GM12878 (cell line): ENCODE measurements around the gene ITGA1. TPM values are rescaled to one million over a fixed set of nuclear protein-coding genes. Genes with fewer than 3 reads are reported as not detected.
"Not testable (repeated sequence)": the region's sequence is repeated elsewhere in the genome, so short reads cannot be mapped to it uniquely, and the experiment has no call there.

Source experiments
- ATAC-seq: fragments of 200-7000 bp; cut with Tn5 transposase; 3 replicates; pipeline ENCODE4 v1.9.1; 2020; ENCODE audit warnings: mild to moderate bottlenecking, moderate library complexity
- BruUV-seq: library from RNA; stranded (reverse); fragments of 400-500 nt; replicated peaks from 2 replicates; lab custom pipeline; 2021; lab: Mats Ljungman, UMichigan
- CTCF ChIA-PET: fragments of 300-600 bp; sonication (Branson Sonifier 250); formaldehyde crosslinking; extraction: SDS; loops from one replicate; lab custom pipeline; 2021; ENCODE audit warnings: inconsistent platforms; lab: Yijun Ruan, JAX
- POLR2A ChIA-PET: fragments of 350-600 bp; formaldehyde crosslinking; extraction: SDS; loops from one replicate; lab custom pipeline; 2021; ENCODE audit warnings: inconsistent platforms; lab: Charles Lee
- RAD21 ChIA-PET: fragments of 300-600 bp; sonication (Branson Sonifier 250); formaldehyde crosslinking; loops from one replicate; lab custom pipeline; 2023; ENCODE audit warnings: antibody characterized with exemption; ENCODE audit not compliant: unreplicated experiment; lab: Charles Lee
- SMC1A ChIA-PET: fragments of 300-600 bp; sonication (Branson Sonifier 250); formaldehyde crosslinking; loops from one replicate; lab custom pipeline; 2023; ENCODE audit not compliant: unreplicated experiment, uncharacterized antibody; lab: Charles Lee
- DNase-seq: peaks from one replicate; pipeline ENCODE4 v3.0.0-alpha.2; 2011; ENCODE audit warnings: low read depth, low spot score
- FAIRE-seq: peaks from 3 replicates; lab custom pipeline; 2011; peaks lifted over from hg19 to GRCh38; lab: Jason Lieb, UNC
- H2AFZ ChIP-seq: 2 replicates; pipeline ENCODE4 v1.6.0; 2011; ENCODE audit warnings: low read depth, low read length, control low read depth; ENCODE audit not compliant: control insufficient read depth
- H3K27ac ChIP-seq: 2 replicates; pipeline ENCODE4 v1.5.1; 2011; ENCODE audit warnings: control low read depth; ENCODE audit not compliant: control insufficient read depth, insufficient read depth
- H3K27me3 ChIP-seq, 2 experiments: replicated peaks in 1 of 2; 2 replicates each; pipeline versions ENCODE4 v1.6.0 to v1.6.1; 2011; ENCODE audit warnings: low read length in 1 of 2; ENCODE audit not compliant: control insufficient read depth in 2 of 2, insufficient read depth in 2 of 2
- H3K36me3 ChIP-seq, 2 experiments: 2 replicates each; pipeline ENCODE4 v1.5.1; 2011; ENCODE audit warnings: low read length in 1 of 2; ENCODE audit not compliant: control insufficient read depth in 2 of 2, insufficient read depth in 2 of 2
- H3K4me1 ChIP-seq: 2 replicates; pipeline ENCODE4 v1.6.1; 2011; ENCODE audit warnings: mild to moderate bottlenecking, low read length, moderate library complexity, mixed read lengths; ENCODE audit not compliant: control insufficient read depth, insufficient read depth
- H3K4me2 ChIP-seq: 2 replicates; pipeline ENCODE4 v1.6.0; 2011; ENCODE audit warnings: control low read depth; ENCODE audit not compliant: control insufficient read depth, insufficient read depth
- H3K4me3 ChIP-seq: fragments of 200-600 bp; sonication (generic); 2 replicates; pipeline ENCODE4 v1.5.1; 2016
- H3K79me2 ChIP-seq: 2 replicates; pipeline ENCODE4 v1.6.0; 2011; ENCODE audit warnings: low read length; ENCODE audit not compliant: control insufficient read depth, insufficient read depth
- H3K9ac ChIP-seq: 2 replicates; pipeline ENCODE4 v1.8.0; 2011; ENCODE audit warnings: low read length, control low read depth, mixed read lengths; ENCODE audit not compliant: control insufficient read depth, insufficient read depth
- H3K9me3 ChIP-seq: replicated peaks from 3 replicates; pipeline ENCODE4 v1.5.1; 2011; ENCODE audit warnings: mild to moderate bottlenecking, low read length; ENCODE audit not compliant: control insufficient read depth, insufficient read depth
- H4K20me1 ChIP-seq: 2 replicates; pipeline ENCODE4 v1.6.0; 2011; ENCODE audit not compliant: control insufficient read depth, insufficient read depth
- IRF4 ChIP-seq: IDR thresholded peaks from 2 replicates; pipeline ENCODE4 v1.6.1; 2011; ENCODE audit warnings: low read depth, low read length
- POLR2AphosphoS2 ChIP-seq: IDR thresholded peaks from 2 replicates; pipeline ENCODE4 v1.6.1; 2011; ENCODE audit warnings: low read depth, mild to moderate bottlenecking, low read length, improper control_type of control experiment, moderate library complexity
- RBBP5 ChIP-seq: fragments of 200-600 bp; sonication (generic); conservative IDR thresholded peaks from 2 replicates; pipeline ENCODE4 v1.6.1; 2016
- SMC3 ChIP-seq: IDR thresholded peaks from 2 replicates; pipeline ENCODE4 v1.6.1; 2011; ENCODE audit warnings: low read length, improper control_type of control experiment, borderline replicate concordance
- SUZ12 ChIP-seq: fragments of 200-600 bp; sonication (generic); IDR thresholded peaks from one replicate; pipeline ENCODE4 v1.6.1; 2018; ENCODE audit warnings: antibody characterized with exemption, mild to moderate bottlenecking; ENCODE audit not compliant: unreplicated experiment
- TBL1XR1 ChIP-seq: IDR thresholded peaks from 2 replicates; pipeline ENCODE4 v1.6.1; 2012; ENCODE audit warnings: low read depth, low read length, improper control_type of control experiment
- TCF12 ChIP-seq: IDR thresholded peaks from 2 replicates; pipeline ENCODE4 v1.6.1; 2011; ENCODE audit warnings: low read depth, mild to moderate bottlenecking, low read length
- WGBS: methylation state at CpG from one replicate; pipeline ENCODE4 v1.1.6; 2016; ENCODE audit warnings: low lambda C conversion rate; ENCODE audit not compliant: insufficient replicate concordance, insufficient coverage; ENCODE audit errors: missing lambda C conversion rate; 5-methylcytosine and 5-hydroxymethylcytosine counted together
- in situ Hi-C: fragments of 300-500 bp; cut with MboI; formaldehyde crosslinking; loops from 9 replicates; pipeline ENCODE4 v1.14.3; 2018; ENCODE audit warnings: mixed read lengths
- intact Hi-C: fragments of 100-400 bp; cut with micrococcal nuclease; formaldehyde crosslinking; loops from one replicate; pipeline ENCODE4 v1.14.2; 2022; ENCODE audit not compliant: unreplicated experiment
- polyA plus RNA-seq, 11 experiments: library from polyadenylated mRNA; depleted of rRNA in 4 of 11; unstranded in 6 of 11; stranded (reverse) in 5 of 11; fragments of >200 nt; fragmentation: Nextera tagmentation in 4 of 11; fragmentation: Illumina TruSeq in 1 of 11; extraction: Ambion mirVana in 4 of 11; extraction: Trizol in 1 of 11; gene quantifications; 1 replicate in 1 of 11; 2 replicates in 10 of 11; pipeline versions ENCODE4 v1.2.1 to v1.2.3, GENCODE V29; 2011 to 2016; ENCODE audit warnings: inconsistent platforms in 2 of 11, missing spikeins in 2 of 11, low read depth in 1 of 11
- total RNA-seq, 4 experiments: library from RNA; depleted of rRNA in 3 of 4; stranded (reverse); fragments of >200 nt in 3 of 4; fragmentation: Illumina TruSeq in 1 of 4; extraction: Trizol in 1 of 4; gene quantifications; 2 replicates each; pipeline versions ENCODE4 v1.2.1 to v1.2.3, GENCODE V29; 2013 to 2021
- TF ChIP-seq, protein P1 (sequence below): fragments of 450-650 bp; formaldehyde crosslinking; IDR thresholded peaks from 2 replicates; pipeline ENCODE4 v1.4.0; 2020; ENCODE audit warnings: mild to moderate bottlenecking, moderate library complexity
- TF ChIP-seq, protein P2 (sequence below): fragments of 450-650 bp; IDR thresholded peaks from 2 replicates; pipeline ENCODE4 v1.6.1; 2017; ENCODE audit warnings: mild to moderate bottlenecking, low read depth, inconsistent platforms; ENCODE audit not compliant: poor library complexity, severe bottlenecking
- TF ChIP-seq, protein P3 (sequence below): fragments of 450-650 bp; IDR thresholded peaks from 2 replicates; pipeline ENCODE4 v1.6.1; 2017; ENCODE audit warnings: borderline replicate concordance

Gene ITGA1
- total and polyA plus RNA-seq, 10 of the 15 experiments (the other 5 are each of a cell fraction or from before 2014, with no cell fraction given): 0.02 to 0.56 (median 0.19) TPM

DNA sequence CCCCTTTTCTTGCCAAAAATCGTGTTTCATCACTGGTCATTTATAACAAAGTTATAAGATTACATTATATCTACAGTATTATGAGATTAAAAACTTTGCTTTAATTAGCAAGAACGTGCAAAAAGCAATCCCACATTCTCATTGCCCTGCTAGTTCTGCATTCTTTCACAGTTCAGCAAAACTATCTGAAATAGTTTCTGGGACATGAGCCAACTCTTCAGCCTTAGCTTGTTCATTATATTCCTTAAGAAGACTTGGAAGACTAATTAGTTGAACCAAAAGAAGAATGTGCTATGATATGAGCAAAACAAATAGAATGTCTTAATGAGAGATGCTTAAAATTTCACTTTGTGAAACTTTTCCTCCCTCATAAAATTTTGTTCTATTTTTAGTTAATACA is 76.7 kb downstream of the ITGA1 start (continued):
- TF ChIP-seq, protein P1, sequence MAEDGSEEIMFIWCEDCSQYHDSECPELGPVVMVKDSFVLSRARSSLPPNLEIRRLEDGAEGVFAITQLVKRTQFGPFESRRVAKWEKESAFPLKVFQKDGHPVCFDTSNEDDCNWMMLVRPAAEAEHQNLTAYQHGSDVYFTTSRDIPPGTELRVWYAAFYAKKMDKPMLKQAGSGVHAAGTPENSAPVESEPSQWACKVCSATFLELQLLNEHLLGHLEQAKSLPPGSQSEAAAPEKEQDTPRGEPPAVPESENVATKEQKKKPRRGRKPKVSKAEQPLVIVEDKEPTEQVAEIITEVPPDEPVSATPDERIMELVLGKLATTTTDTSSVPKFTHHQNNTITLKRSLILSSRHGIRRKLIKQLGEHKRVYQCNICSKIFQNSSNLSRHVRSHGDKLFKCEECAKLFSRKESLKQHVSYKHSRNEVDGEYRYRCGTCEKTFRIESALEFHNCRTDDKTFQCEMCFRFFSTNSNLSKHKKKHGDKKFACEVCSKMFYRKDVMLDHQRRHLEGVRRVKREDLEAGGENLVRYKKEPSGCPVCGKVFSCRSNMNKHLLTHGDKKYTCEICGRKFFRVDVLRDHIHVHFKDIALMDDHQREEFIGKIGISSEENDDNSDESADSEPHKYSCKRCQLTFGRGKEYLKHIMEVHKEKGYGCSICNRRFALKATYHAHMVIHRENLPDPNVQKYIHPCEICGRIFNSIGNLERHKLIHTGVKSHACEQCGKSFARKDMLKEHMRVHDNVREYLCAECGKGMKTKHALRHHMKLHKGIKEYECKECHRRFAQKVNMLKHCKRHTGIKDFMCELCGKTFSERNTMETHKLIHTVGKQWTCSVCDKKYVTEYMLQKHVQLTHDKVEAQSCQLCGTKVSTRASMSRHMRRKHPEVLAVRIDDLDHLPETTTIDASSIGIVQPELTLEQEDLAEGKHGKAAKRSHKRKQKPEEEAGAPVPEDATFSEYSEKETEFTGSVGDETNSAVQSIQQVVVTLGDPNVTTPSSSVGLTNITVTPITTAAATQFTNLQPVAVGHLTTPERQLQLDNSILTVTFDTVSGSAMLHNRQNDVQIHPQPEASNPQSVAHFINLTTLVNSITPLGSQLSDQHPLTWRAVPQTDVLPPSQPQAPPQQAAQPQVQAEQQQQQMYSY (CRISPR knock-in tag): no peak
- no peak for TF ChIP-seq TBL1XR1

DNA sequence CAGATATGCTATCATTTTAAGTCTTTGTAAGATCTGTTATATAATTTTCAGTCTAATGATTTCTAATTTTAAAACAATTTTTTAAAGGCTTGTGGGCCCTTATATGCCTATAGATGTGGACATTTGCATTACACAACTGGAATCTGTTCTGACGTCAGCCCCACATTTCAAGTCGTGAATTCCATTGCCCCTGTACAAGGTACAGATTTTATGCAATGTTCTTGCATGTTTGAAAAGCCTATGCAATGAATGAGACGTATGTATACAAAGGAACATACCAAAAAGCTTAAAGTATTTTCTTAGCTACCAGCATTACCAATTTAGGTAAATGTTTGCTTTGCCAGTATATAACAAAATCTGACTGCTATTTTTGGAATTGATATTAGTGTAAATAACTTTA is 77.2 kb downstream of the ITGA1 start:
- Histone ChIP-seq H3K4me2 (no peak overlapping the region), H3K27me3 (no peaks in the 10 kb centered on the region; a peak in 1 of 4 replicates), H3K27ac (no peak overlapping the region), H3K36me3 (no peaks in the 10 kb centered on the region), H3K9me3 (no peaks in the 10 kb centered on the region), H3K79me2 (no peaks in the 10 kb centered on the region), H2AFZ (no peak overlapping the region), H3K4me3 (no peak overlapping the region), H3K4me1 (no peaks in the 10 kb centered on the region), H3K9ac (no peak overlapping the region), H4K20me1 (no peaks in the 10 kb centered on the region)
- no TSS peak for BruUV-seq
- WGBS: 45% methylated on average over 3 of the region's 3 CpGs
- ChIA-PET POLR2A (no interaction called here), RAD21 (no interaction called here), SMC1A (no interaction called here), CTCF (no interaction called here)
- no peak for TF ChIP-seq TCF12
- TF ChIP-seq, protein P2, sequence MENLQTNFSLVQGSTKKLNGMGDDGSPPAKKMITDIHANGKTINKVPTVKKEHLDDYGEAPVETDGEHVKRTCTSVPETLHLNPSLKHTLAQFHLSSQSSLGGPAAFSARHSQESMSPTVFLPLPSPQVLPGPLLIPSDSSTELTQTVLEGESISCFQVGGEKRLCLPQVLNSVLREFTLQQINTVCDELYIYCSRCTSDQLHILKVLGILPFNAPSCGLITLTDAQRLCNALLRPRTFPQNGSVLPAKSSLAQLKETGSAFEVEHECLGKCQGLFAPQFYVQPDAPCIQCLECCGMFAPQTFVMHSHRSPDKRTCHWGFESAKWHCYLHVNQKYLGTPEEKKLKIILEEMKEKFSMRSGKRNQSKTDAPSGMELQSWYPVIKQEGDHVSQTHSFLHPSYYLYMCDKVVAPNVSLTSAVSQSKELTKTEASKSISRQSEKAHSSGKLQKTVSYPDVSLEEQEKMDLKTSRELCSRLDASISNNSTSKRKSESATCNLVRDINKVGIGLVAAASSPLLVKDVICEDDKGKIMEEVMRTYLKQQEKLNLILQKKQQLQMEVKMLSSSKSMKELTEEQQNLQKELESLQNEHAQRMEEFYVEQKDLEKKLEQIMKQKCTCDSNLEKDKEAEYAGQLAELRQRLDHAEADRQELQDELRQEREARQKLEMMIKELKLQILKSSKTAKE: no peak
- TF ChIP-seq SUZ12: no peak
- no peak for TF ChIP-seq RBBP5
- TF ChIP-seq SMC3: no peak
- TF ChIP-seq IRF4: no peak
- TF ChIP-seq POLR2AphosphoS2: no peak
- TF ChIP-seq, protein P3, sequence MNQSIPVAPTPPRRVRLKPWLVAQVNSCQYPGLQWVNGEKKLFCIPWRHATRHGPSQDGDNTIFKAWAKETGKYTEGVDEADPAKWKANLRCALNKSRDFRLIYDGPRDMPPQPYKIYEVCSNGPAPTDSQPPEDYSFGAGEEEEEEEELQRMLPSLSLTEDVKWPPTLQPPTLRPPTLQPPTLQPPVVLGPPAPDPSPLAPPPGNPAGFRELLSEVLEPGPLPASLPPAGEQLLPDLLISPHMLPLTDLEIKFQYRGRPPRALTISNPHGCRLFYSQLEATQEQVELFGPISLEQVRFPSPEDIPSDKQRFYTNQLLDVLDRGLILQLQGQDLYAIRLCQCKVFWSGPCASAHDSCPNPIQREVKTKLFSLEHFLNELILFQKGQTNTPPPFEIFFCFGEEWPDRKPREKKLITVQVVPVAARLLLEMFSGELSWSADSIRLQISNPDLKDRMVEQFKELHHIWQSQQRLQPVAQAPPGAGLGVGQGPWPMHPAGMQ: no peak
- FAIRE-seq (no peak), DNase-seq (no peak), ATAC-seq (no peak)
- intact Hi-C loops (no loop called here), in situ Hi-C loops (no loop called here)

DNA sequence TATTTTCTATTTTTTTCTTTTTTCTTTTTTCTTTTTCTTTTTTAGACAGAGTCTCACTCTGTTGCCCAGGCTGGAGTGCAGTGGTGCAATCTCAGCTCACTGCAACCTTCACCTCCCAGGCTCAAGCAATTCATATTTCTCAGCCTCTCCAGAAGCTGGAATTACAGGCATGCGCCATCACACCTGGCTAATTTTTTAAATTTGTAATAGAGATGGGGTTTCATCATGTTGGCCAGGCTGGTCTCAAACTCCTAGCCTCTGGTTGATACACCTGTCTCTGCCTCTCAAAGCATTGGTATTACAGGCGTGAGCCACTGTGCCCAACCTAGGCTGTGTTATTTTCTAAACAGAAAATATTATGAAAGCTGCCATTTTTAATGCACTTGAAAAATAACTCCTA is 78.3 kb downstream of the ITGA1 start:
- H3K4me1 ChIP-seq, intact Hi-C loops, H3K9me3 ChIP-seq, SMC1A ChIA-PET, RAD21 ChIA-PET, H3K4me3 ChIP-seq, DNase-seq, H3K36me3 ChIP-seq, POLR2A ChIA-PET, ATAC-seq, H3K79me2 ChIP-seq, H3K27ac ChIP-seq, H4K20me1 ChIP-seq, in situ Hi-C loops, H3K9ac ChIP-seq, FAIRE-seq, H3K4me2 ChIP-seq, H3K27me3 ChIP-seq, H2AFZ ChIP-seq, BruUV-seq, CTCF ChIA-PET: not testable (repeated sequence)
- 63% methylated on average over 2 of the region's 2 CpGs for WGBS
